Chondrocyte (in vitro differentiated cells): ENCODE results near the gene SZRD1. TPM values are rescaled to one million over a fixed set of nuclear protein-coding genes. Genes with fewer than 3 reads are reported as not detected.
A peak's percentile ranks its signal among the peaks of the same experiment; 100 is the strongest.

Source experiments
- DNase-seq: peaks from one replicate; pipeline ENCODE4 v3.0.0; 2021; ENCODE audit warnings: mixed read lengths, low spot score
- H3K27ac Mint-ChIP-seq: one replicate; pipeline ENCODE4 v1.8.0; 2021; ENCODE audit warnings: mild to moderate bottlenecking, moderate library complexity, mixed read lengths; ENCODE audit not compliant: unreplicated experiment
- H3K27me3 Mint-ChIP-seq: 2 replicates; pipeline ENCODE4 v1.8.0; 2021; ENCODE audit warnings: low read depth, mixed read lengths
- H3K36me3 Mint-ChIP-seq: 2 replicates; pipeline ENCODE4 v1.8.0; 2021; ENCODE audit warnings: low read depth, mixed read lengths
- H3K4me1 Mint-ChIP-seq: 2 replicates; pipeline ENCODE4 v1.8.0; 2021; ENCODE audit warnings: low read depth, mild to moderate bottlenecking, mixed read lengths
- H3K4me3 Mint-ChIP-seq: one replicate; pipeline ENCODE4 v1.8.0; 2021; ENCODE audit warnings: mild to moderate bottlenecking, moderate library complexity, mixed read lengths; ENCODE audit not compliant: unreplicated experiment
- H3K9me3 Mint-ChIP-seq: 2 replicates; pipeline ENCODE4 v1.8.0; 2021; ENCODE audit warnings: low read depth, mixed read lengths
- CTCF ChIP-seq: fragments of 200-600 bp; sonication (generic); IDR thresholded peaks from 2 replicates; pipeline ENCODE4 v1.5.0; 2021; ENCODE audit warnings: antibody characterized with exemption, mild to moderate bottlenecking, moderate library complexity
- total RNA-seq: library from RNA; stranded (reverse); gene quantifications from 3 replicates; pipeline ENCODE4 v1.2.1, GENCODE V29; 2021

SZRD1 gene
- total RNA-seq, 1 donor from 2014 or later = 113 TPM

DNA sequence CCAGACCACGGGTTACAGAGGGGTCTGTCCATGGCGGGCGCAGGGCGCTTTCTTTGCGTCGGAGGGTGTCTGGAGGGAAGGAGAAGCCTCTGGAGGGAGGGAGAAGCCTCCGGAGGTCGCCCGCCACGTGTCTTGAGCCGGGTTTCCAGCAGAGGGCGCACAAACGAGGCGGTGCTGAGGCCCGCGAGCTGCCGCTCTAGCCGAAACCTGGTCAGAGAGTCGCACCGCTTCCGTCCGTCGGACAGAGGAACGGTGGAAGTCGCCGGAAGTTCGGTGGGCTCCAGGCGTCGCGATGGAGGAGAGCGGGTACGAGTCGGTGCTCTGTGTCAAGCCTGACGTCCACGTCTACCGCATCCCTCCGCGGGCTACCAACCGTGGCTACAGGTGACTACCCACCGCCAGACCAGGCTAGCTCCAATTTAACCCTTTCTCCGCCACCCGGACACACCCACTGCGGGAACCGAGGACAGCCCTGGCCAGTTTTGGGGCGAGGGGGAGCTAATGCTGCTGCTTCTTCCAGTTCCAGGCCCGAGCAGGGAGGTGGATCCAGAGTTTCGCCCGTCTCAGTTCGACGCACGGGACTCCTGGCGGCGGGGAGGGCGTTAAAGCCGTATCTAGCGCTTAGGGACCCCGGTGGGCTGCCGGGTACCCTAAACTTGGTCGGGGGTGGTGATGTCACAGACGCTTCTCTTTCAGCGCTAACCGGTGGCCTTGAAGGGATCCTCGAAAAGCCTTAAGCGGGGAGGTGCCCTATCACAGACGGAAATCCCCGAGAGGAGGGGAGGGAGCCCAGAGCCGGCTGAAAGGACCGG is 73.6 kb downstream of the SZRD1 start, which contains the start of gene NECAP2:
NECAP2 (plus strand) TSS at position 255 of the 812 bp plus-strand sequence; CDS start at position 293, 38 bp downstream.
- Mint-ChIP-seq H3K27ac (peak within 1 kb of the TSS; percentile 90), H3K36me3 (peaks cover 4% of the 10 kb centered on the region), H3K27me3 (no peaks in the 10 kb centered on the region), H3K4me3 (peak within 1 kb of the TSS; percentile 91), H3K9me3 (no peaks in the 10 kb centered on the region), H3K4me1 (peaks cover 25% of the 10 kb centered on the region)
- peak; percentile 94 for TF ChIP-seq CTCF
- peak; percentile 97 for DNase-seq

- no peak for TF ChIP-seq CTCF
- Mint-ChIP-seq H3K36me3 (peaks cover 4% of the 10 kb centered on the region), H3K27me3 (no peaks in the 10 kb centered on the region), H3K4me3 (peak overlapping the region; percentile 91), H3K27ac (peak overlapping the region; percentile 90), H3K4me1 (peaks cover 25% of the 10 kb centered on the region), H3K9me3 (no peaks in the 10 kb centered on the region)
- DNase-seq = no peak
Observed at GRCh38 chr1:16441282-16441665, 74.2 kb downstream of the SZRD1 start.

DNA sequence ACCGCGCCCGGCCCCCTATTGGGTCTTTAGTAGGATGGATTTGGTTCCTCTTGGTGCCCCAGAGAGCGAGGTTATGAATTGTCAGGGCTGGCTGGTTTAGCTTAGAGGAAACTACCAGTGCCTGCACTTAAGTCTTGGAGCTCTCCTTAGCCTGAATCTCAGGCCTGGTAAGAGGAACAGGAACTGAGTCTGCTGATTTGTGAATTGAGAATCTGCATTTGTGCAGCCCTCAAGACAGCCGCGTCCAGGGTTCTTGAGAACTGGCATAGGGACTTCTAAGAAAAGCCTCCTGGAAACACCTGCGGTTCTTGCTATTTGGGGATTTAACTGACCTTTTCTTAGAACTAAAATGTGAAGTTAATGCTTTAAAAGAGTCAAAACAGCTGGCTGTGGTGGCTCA is 75.2 kb downstream of the SZRD1 start:
- peak overlapping the region; percentile 91 for H3K4me3 Mint-ChIP-seq
- peak overlapping the region; percentile 90 for H3K27ac Mint-ChIP-seq
- no peak for DNase-seq

GRCh38 chr1:16442941-16443340 is 75.9 kb downstream of the SZRD1 start:
- no peak for DNase-seq
- no peaks in the 10 kb centered on the region for H3K27me3 Mint-ChIP-seq
- TF ChIP-seq CTCF = no peak
- no peak overlapping the region for H3K4me3 Mint-ChIP-seq
- H3K4me1 Mint-ChIP-seq = peaks cover 25% of the 10 kb centered on the region
- H3K36me3 Mint-ChIP-seq = peaks cover 6% of the 10 kb centered on the region
- no peaks in the 10 kb centered on the region for H3K9me3 Mint-ChIP-seq
- H3K27ac Mint-ChIP-seq = peak overlapping the region; percentile 17

More for the DNA sequence above, 75.2 kb downstream of the SZRD1 start:
- Mint-ChIP-seq H3K4me1 (peaks cover 25% of the 10 kb centered on the region), H3K9me3 (no peaks in the 10 kb centered on the region), H3K27me3 (no peaks in the 10 kb centered on the region), H3K36me3 (peaks cover 4% of the 10 kb centered on the region)
- no peak for TF ChIP-seq CTCF

GRCh38 chr1:16443975-16444770 is 77.1 kb downstream of the SZRD1 start:
- Mint-ChIP-seq H3K4me1 (peaks cover 25% of the 10 kb centered on the region), H3K4me3 (no peak overlapping the region), H3K36me3 (peaks cover 13% of the 10 kb centered on the region), H3K27ac (no peak overlapping the region), H3K9me3 (no peaks in the 10 kb centered on the region), H3K27me3 (no peaks in the 10 kb centered on the region)
- no peak for TF ChIP-seq CTCF
- no peak for DNase-seq
